ENCODE results near the gene SCYGR1.
"Not testable (repeated sequence)": the region's sequence is repeated elsewhere in the genome, so short reads cannot be mapped to it uniquely, and the experiment has no call there.

SCYGR1 gene

GRCh38 chr2:227370791-227371312 is 16.9 kb downstream of the SCYGR1 start:
- DNase-seq (ENCODE audit: low spot score): peak; percentile 41

- DNase-seq (ENCODE audit: low spot score): no peak
Observed at GRCh38 chr2:227370092-227370491, 17.7 kb downstream of the SCYGR1 start.

- DNase-seq (ENCODE audit: low spot score): no peak
Observed at GRCh38 chr2:227368574-227368973, 19.2 kb downstream of the SCYGR1 start.

GRCh38 chr2:227367427-227367795 is 20.3 kb downstream of the SCYGR1 start:
- no peak for DNase-seq (ENCODE audit: low spot score)

GRCh38 chr2:227366769-227367426 is 20.9 kb downstream of the SCYGR1 start:
- DNase-seq (ENCODE audit: low spot score): no peak

GRCh38 chr2:227365833-227366232 is 21.9 kb downstream of the SCYGR1 start:
- DNase-seq (ENCODE audit: low spot score): no peak

GRCh38 chr2:227364585-227365263 is 23.0 kb downstream of the SCYGR1 start:
- not testable (repeated sequence) for DNase-seq (ENCODE audit: low spot score)

GRCh38 chr2:227363756-227364155 is 24.0 kb downstream of the SCYGR1 start:
- DNase-seq (ENCODE audit: low spot score): no peak

- no peak for DNase-seq (ENCODE audit: low spot score)
Observed at GRCh38 chr2:227360351-227360750, 27.4 kb downstream of the SCYGR1 start.

GRCh38 chr2:227351639-227352038 is 36.1 kb downstream of the SCYGR1 start:
- no peak for DNase-seq (ENCODE audit: low spot score)

GRCh38 chr2:227349989-227350612 is 37.6 kb downstream of the SCYGR1 start:
- no peak for DNase-seq (ENCODE audit: low spot score)

GRCh38 chr2:227348324-227348723 is 39.4 kb downstream of the SCYGR1 start:
- no peak for DNase-seq (ENCODE audit: low spot score)

- DNase-seq (ENCODE audit: low spot score): peak; percentile 62
Observed at GRCh38 chr2:227347117-227347516, 40.6 kb downstream of the SCYGR1 start.

- DNase-seq (ENCODE audit: low spot score): no peak
Observed at GRCh38 chr2:227344231-227344630, 43.5 kb downstream of the SCYGR1 start.

GRCh38 chr2:227341553-227341952 is 46.2 kb downstream of the SCYGR1 start:
- no peak for DNase-seq (ENCODE audit: low spot score)

- DNase-seq (ENCODE audit: low spot score): no peak
Observed at GRCh38 chr2:227340106-227340505, 47.6 kb downstream of the SCYGR1 start.

GRCh38 chr2:227339098-227339599 is 48.6 kb downstream of the SCYGR1 start:
- DNase-seq (ENCODE audit: low spot score): peak; percentile 77
